Left kidney (tissue), 2 donors: ENCODE measurements around the gene CREB5. TPM values are rescaled to one million over a fixed set of nuclear protein-coding genes. Genes with fewer than 3 reads are reported as not detected.

Source experiments
- DNase-seq: peaks from one replicate; pipeline ENCODE4 v3.0.0-alpha.2; 2013
- polyA plus RNA-seq: library from polyadenylated mRNA; unstranded; fragments of 120-200 nt; gene quantifications from one replicate; pipeline ENCODE4 v1.2.1, GENCODE V29; 2013; ENCODE audit not compliant: insufficient read length

CREB5 gene
- polyA plus RNA-seq, 1 donor, result 14.6 TPM

DNA sequence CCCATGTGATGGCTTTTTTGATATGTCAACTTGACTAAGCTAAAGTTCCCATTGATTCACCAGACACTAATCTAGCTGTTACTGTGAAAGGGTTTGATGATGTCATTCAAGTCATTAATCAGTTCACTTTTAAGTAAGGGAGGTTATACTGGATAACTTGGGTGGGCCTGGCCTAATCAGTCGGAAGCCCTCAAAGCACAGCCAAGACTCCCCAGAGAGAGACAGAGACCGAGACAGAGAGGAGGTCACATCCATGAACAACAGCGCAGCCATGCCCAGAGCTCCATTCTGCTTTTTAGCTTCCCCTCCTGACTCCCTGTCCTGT is 442.4 kb downstream of the CREB5 start:
- DNase-seq, result no peak

DNA sequence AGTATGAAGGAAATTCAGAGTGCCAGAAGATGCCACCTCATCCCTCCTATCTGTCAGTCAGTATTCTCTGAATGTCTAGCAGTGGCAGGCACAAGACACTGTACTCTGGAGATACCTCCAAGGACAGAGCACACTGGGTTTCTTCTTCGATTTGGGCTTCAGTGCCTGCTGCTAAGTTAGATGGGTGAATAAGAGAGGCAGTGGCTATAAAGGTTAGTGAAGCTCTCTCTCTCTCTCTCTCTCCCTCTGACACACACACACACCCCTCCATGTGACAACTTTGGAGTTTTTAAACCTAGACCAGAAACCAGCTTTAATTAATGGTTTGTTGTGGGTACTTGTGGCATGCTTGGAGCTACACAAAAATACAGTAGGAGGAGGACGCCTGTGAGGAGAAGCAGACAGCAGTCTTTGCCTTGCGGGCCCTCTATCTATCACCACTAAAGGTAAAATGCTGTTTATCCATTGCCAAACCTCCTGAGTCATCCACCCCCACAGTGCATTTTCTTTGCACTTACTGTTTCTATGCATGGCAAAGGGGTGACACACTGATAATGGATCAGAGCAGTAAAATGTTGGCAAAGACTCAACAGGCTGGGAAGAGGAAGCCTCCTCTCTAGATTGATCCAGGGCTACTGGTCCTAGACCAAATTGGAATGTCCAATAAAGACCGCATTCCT is 443.4 kb downstream of the CREB5 start:
- no peak for DNase-seq

DNA sequence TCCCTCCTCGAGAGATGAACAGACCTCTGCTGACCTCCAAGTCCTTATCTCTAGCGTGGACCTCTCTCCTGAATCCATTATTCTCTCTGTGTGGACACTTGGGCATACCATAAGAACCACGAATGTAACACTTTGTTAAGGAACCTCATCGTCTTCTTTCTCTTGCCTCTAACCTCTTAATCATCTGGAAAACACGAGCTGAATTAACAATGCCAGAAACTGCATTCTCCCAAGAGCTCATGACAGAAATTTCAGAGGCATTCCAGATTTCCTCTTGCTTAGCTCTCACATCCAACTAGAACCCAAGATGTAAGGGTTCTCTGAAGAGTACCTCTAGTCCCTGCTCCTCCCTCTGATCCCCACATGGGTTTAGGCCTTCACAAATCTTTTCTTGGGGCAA is 444.3 kb downstream of the CREB5 start:
- no peak for DNase-seq

GRCh38 chr7:28858206-28858605 is 445.9 kb downstream of the CREB5 start:
- no peak for DNase-seq

DNA sequence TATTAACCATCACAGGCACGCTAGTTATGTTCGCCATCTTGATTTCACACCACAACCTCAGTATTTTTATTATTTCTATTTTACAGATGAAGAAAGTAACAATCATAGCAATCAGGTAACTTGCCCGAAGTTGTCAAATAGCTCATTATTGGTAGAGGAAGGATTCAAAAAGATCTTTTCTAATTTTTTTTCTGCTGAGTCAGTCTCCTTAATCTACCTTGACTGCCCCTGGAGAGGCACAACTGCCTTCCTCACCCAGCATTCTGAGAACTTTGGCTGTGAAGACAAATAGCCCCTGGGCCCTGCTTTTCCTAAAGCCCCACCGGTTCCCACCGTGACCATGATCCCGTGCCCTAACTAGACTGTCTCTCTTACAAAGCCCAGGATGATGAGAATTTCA is 446.6 kb downstream of the CREB5 start:
- no peak for DNase-seq

- no peak for DNase-seq
Observed at GRCh38 chr7:28861825-28862224, 449.5 kb downstream of the CREB5 start.

DNA sequence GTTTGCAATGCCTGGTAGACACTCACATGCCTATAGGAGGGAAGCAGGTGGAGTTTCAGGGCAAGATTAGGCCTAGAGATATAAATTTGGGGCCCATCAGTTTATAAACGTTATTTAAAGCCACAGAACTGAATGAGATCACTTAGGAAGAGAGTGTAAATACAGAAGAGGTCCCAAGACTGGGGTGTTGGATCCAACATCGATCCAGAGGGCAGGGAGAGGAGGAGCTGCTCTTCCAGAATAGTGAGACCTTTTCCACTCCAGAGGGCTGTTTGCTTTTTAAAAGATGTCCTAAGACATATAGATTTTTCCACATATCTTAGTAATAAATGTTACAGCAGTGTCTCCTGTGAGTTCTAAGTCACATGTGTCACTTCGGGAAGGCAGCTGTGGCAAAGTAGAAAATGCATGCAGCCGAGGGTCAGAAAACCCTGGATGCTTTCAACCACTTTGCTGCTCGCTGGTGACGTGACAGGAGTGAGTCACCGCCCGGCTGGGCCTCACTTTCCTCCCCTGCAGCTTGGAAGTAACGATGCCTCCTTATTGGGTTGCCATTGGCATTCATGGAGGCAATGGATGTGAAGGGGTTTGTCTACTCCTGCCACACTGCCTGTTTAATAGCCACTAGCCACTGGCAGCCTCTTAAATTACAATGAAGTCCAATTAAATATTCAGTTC is 450.4 kb downstream of the CREB5 start:
- DNase-seq, result no peak

GRCh38 chr7:28865601-28866144 is 453.4 kb downstream of the CREB5 start:
- DNase-seq, result no peak

- no peak for DNase-seq
Observed at GRCh38 chr7:28868712-28869111, 456.4 kb downstream of the CREB5 start.

DNA sequence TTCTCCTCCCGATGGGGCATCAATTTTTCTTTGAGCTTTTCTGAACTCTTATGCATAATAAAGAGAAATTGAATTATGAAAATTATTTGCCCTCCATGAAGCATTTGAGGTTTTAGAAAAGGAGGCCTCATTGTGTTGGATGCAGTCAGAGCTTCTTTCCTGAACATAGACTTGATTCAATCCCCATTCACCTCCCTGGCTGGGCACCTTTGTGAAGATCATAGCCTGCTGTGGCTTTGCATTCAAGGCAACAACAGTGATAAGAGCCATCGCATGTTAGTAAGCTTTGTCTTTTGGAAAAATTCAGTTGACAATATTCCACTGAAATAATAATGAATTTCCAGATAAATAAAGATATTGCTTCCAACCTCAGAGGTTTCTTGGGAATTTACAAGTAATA is 458.8 kb downstream of the CREB5 start:
- DNase-seq, result no peak

DNA sequence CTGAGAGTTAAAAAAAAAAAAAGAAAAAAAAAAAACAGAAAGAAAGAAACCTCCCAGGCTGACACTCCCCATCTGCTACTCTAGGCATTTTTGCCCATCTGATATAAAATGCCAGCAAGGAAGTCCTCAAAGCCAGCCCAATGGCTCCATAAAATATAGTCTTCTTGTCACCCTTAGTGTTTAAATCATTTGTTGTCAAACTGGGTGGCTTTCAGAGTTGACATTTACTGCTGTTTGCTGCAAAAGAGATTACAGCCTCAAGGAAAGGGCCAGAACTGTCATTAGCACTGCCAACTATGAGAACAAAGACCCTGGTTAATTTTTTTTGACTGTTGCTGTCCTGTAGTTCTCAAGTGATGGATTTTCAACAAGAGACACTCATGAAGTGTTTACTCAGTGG is 459.3 kb downstream of the CREB5 start:
- DNase-seq, result no peak

DNA sequence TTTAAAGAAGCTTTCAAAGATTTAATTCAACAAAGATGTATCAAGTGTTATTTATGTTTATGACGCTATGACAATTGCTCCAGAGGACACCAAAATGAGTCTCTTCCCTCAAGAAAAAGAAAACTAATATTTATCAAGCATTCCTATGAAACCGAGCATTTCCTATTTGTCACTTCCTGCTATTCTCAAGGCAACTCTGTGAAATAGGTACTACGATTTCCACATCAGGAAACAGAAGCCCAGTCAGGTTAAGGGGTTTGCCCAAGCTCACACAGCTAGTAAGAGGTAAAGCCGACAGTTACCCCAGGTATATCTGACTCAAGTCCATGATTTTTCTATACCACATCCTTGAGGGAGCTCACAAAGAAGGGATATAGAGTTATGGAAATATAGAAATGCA is 459.9 kb downstream of the CREB5 start:
- no peak for DNase-seq

DNA sequence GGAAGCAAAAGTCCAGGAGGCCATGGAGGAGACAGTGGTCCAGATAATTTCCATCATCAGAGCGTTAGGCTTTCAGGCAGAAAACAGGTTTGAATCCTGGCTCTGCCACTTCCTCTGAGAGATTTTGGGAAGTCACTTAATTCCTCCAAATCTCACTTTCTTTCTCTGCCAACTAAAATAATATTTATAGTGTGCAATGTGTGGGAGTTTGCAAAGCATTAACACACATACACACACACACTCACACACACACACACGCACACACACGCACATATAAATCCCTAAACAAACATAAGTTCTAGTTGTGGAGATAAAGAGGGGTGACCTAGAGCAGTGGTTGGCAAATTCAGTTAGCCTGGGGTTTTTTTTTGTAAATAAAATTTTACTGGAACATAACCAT is 461.0 kb downstream of the CREB5 start:
- no peak for DNase-seq

GRCh38 chr7:28874001-28874400 is 461.7 kb downstream of the CREB5 start:
- DNase-seq, result no peak

Other genes with a start within 250 kb of the CREB5 start
- 12.6 TPM for gene JAZF1, start 231.7 kb upstream of the CREB5 start, polyA plus RNA-seq